CD4-positive, alpha-beta T cell (primary cell): ENCODE data around the gene TMEM131. TPM values are rescaled to one million over a fixed set of nuclear protein-coding genes. Genes with fewer than 3 reads are reported as not detected.

ENCODE experiments used
- ATAC-seq: fragments of 200-7000 bp; cut with Tn5 transposase; one replicate; pipeline ENCODE4 v1.10.0; 2022; ENCODE audit warnings: mild to moderate bottlenecking; ENCODE audit not compliant: poor library complexity
- CTCF ChIA-PET: fragments of 350-600 bp; sonication (Branson Sonifier 250); formaldehyde crosslinking; loops from one replicate; lab custom pipeline; 2021; ENCODE audit warnings: antibody characterized with exemption, inconsistent platforms; lab: Charles Lee
- POLR2A ChIA-PET: fragments of 350-600 bp; sonication (Branson Sonifier 250); formaldehyde crosslinking; loops from one replicate; lab custom pipeline; 2021; ENCODE audit warnings: antibody characterized with exemption, inconsistent platforms; lab: Charles Lee
- DNase-seq, 14 experiments: peaks; one replicate each; pipeline ENCODE4 v3.0.0-alpha.2; 2013 to 2020; ENCODE audit warnings: mixed read lengths in 2 of 14
- H3K27ac ChIP-seq, 2 donors: one replicate each; pipeline versions ENCODE4 v1.5.1 to v1.7.0; 2013; ENCODE audit warnings: low read length in 2 of 2, low read depth in 1 of 2, mild to moderate bottlenecking in 1 of 2
- H3K27me3 ChIP-seq, 2 experiments: 1 replicate in 1 of 2; 2 replicates in 1 of 2; pipeline versions ENCODE4 v1.6.1 to v1.7.0; 2013; ENCODE audit warnings: low read length in 2 of 2, control low read depth in 1 of 2, mild to moderate bottlenecking in 1 of 2, moderate library complexity in 1 of 2; ENCODE audit not compliant: insufficient read depth in 2 of 2, control insufficient read depth in 1 of 2
- H3K36me3 ChIP-seq: one replicate; pipeline ENCODE4 v1.6.1; 2013; ENCODE audit warnings: low read length, control low read depth; ENCODE audit not compliant: insufficient read depth
- H3K4me1 ChIP-seq: one replicate; pipeline ENCODE4 v1.6.1; 2013; ENCODE audit warnings: low read length, control low read depth; ENCODE audit not compliant: insufficient read depth
- H3K4me3 ChIP-seq: one replicate; pipeline ENCODE4 v1.5.1; 2013; ENCODE audit warnings: mild to moderate bottlenecking, low read length, moderate library complexity
- H3K9me3 ChIP-seq, 2 experiments: 1 replicate in 1 of 2; 2 replicates in 1 of 2; pipeline versions ENCODE4 v1.6.1 to v1.7.0; 2013; ENCODE audit warnings: low read length in 2 of 2, mild to moderate bottlenecking in 2 of 2, control low read depth in 1 of 2, moderate library complexity in 1 of 2; ENCODE audit not compliant: control insufficient read depth in 1 of 2, insufficient read depth in 1 of 2
- H3K27ac Mint-ChIP-seq: one replicate; pipeline ENCODE4 v1.8.0; 2020; ENCODE audit warnings: mixed read lengths
- H3K27me3 Mint-ChIP-seq: one replicate; pipeline ENCODE4 v1.8.0; 2021; ENCODE audit warnings: mixed read lengths
- H3K36me3 Mint-ChIP-seq: one replicate; pipeline ENCODE4 v1.8.0; 2021; ENCODE audit warnings: low read depth, mixed read lengths
- H3K4me1 Mint-ChIP-seq: one replicate; pipeline ENCODE4 v1.8.0; 2021; ENCODE audit warnings: low read depth, mixed read lengths
- H3K4me3 Mint-ChIP-seq: one replicate; pipeline ENCODE4 v1.8.0; 2020; ENCODE audit warnings: mild to moderate bottlenecking, mixed read lengths
- H3K9me3 Mint-ChIP-seq: one replicate; pipeline ENCODE4 v1.8.0; 2020; ENCODE audit warnings: mixed read lengths
- intact Hi-C, 2 experiments: fragments of 100-400 bp; cut with DNase I in 1 of 2; cut with micrococcal nuclease in 1 of 2; formaldehyde crosslinking; loops; one replicate each; pipeline versions ENCODE4 v1.15.1 to v1.9.0; 2023 to 2025; cut with DNase I, micrococcal nuclease
- total RNA-seq, 174 experiments: library from RNA in 2 of 174; stranded (reverse) in 2 of 174; gene quantifications; one replicate each; pipeline ENCODE4 v1.2.3 and lab custom pipeline; 2021 to 2026
- TF ChIP-seq, protein P1 (sequence below): fragments of 200-600 bp; IDR thresholded peaks from one replicate; pipeline ENCODE4 v1.8.0; 2022; ENCODE audit warnings: antibody characterized with exemption, mild to moderate bottlenecking

TMEM131 gene
- total RNA-seq, 2 experiments from 2014 or later: 29.2 to 33.6 TPM

DNA sequence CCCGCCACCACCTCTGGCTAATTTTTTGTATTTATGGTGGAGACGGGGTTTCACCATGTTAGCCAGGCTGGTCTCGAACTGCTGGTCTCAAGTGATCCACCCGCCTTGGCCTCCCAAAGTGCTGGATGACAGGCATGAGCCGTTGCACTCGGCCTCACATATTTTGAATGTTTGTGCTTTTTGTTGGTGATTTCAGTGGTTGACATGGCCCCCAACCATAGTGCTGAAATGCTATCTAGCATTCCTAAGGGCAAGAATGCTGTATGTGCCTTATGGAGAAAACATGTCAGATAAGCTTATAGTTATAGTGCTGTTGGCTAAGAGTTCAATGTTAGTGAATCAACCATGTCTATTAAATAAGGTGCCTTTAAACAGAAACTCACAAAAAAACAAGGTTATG, 273.5 kb downstream of the TMEM131 start:
- intact Hi-C loops: no loop called here
- no peaks in the 10 kb centered on the region for H3K27me3 Mint-ChIP-seq
- Histone ChIP-seq H3K27ac (no peak overlapping the region), H3K27me3 (no peaks in the 10 kb centered on the region), H3K36me3 (peaks cover 82% of the 10 kb centered on the region), H3K9me3 (no peaks in the 10 kb centered on the region), H3K4me3 (no peak overlapping the region), H3K4me1 (peaks cover 96% of the 10 kb centered on the region)
- H3K9me3 Mint-ChIP-seq: no peaks in the 10 kb centered on the region
- H3K36me3 Mint-ChIP-seq: peaks cover 88% of the 10 kb centered on the region
- peak overlapping the region; percentile 25 for H3K4me3 Mint-ChIP-seq
- H3K4me1 Mint-ChIP-seq: peaks cover 84% of the 10 kb centered on the region
- DNase-seq (no peak), ATAC-seq (no peak)
- POLR2A ChIA-PET: no interaction called here
- TF ChIP-seq, protein P1, sequence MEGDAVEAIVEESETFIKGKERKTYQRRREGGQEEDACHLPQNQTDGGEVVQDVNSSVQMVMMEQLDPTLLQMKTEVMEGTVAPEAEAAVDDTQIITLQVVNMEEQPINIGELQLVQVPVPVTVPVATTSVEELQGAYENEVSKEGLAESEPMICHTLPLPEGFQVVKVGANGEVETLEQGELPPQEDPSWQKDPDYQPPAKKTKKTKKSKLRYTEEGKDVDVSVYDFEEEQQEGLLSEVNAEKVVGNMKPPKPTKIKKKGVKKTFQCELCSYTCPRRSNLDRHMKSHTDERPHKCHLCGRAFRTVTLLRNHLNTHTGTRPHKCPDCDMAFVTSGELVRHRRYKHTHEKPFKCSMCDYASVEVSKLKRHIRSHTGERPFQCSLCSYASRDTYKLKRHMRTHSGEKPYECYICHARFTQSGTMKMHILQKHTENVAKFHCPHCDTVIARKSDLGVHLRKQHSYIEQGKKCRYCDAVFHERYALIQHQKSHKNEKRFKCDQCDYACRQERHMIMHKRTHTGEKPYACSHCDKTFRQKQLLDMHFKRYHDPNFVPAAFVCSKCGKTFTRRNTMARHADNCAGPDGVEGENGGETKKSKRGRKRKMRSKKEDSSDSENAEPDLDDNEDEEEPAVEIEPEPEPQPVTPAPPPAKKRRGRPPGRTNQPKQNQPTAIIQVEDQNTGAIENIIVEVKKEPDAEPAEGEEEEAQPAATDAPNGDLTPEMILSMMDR: no peak
- peak overlapping the region; percentile 80 for H3K27ac Mint-ChIP-seq
- CTCF ChIA-PET: interaction anchor here (2.4 kb wide), 1 partner anchor 13 kb away, joined by 9 read pairs; no protein-coding TSS in a partner anchor

DNA sequence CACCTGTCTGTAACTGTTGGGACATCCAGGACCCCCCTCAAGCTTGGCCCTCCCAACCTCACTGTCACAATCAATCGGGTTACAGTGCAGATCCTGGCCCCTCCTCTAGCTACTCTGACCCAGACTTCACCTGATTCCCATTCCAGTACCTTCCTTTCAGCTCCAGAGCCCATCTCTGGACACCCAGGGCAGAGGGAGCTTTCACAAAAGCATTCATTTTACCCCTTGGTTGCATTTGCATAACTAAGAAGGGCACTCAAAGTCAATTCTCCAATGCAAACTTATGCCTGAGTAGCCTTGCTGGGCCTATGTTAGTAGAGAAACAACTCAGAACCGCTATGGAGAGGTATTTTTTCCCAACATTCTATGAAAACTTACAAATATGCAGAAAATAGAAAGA, 275.0 kb downstream of the TMEM131 start:
- H3K4me1 ChIP-seq: peaks cover 96% of the 10 kb centered on the region
- POLR2A ChIA-PET: no interaction called here

DNA sequence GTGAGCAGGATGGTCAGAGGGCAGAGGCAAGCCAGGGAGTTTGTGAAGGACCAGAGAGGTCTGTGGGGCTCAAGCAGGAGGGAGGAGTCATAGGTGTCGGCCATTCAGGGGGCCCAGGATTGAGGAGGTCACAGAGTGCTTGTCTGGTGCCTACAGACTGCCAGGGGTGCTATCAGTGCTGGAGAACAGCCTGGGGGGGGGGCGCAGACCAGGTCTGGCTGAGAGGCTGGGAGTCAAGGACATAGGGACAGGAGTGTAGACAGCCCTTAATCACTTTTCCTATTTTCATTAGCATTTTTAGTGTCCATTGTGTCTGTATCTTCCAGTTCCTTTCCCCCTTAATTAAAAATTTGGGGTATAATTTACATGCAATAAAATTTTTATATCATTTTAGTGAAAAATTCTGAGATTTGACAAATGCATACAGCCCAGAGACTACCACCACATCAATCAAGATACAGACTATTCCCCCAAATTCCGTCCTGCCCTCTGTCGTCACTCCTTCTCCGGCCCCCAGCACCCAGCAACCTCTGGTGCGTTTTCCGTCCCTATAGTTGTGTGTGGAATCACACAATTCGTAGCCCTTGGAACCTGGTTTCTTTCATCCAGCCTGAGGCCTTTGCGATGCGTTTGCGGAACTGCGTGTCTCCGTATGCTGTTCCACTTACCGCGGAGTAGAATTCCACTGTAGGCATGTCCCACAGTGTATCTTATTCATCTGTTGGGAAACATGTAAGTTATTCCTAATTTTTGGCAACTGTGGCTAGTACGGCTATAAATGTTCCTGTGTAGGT, 276.2 kb downstream of the TMEM131 start:
- H3K9me3 ChIP-seq: no peaks in the 10 kb centered on the region
- POLR2A ChIA-PET: interaction anchor here (1.3 to 3.4 kb wide), 7 partner anchors 8 to 129 kb away, joined by 4 to 20 read pairs (median 7); partner anchors contain the start of gene ACTR1B
- peaks cover 75% of the 10 kb centered on the region for H3K36me3 ChIP-seq
- Mint-ChIP-seq H3K27me3 (no peaks in the 10 kb centered on the region), H3K27ac (peak overlapping the region; percentile 98), H3K9me3 (no peaks in the 10 kb centered on the region), H3K4me1 (peaks cover 87% of the 10 kb centered on the region), H3K36me3 (peaks cover 87% of the 10 kb centered on the region), H3K4me3 (peak overlapping the region; percentile 89)
- no peaks in the 10 kb centered on the region for H3K27me3 ChIP-seq
- DNase-seq (no peak), ATAC-seq (no peak)
- TF ChIP-seq, protein P1: no peak
- H3K27ac ChIP-seq: peak overlapping the region; percentile 75 to 88
- CTCF ChIA-PET: interaction anchor here (1.1 to 2.0 kb wide), 4 partner anchors 9 to 23 kb away, joined by 3 to 13 read pairs (median 6); no protein-coding TSS in a partner anchor
- peak overlapping the region; percentile 76 for H3K4me3 ChIP-seq
- intact Hi-C loops: loop anchor here in 1 of 2 experiments (10.0 kb wide), 2 partner anchors 275 to 1105 kb away; partner anchors contain the start of gene TMEM131
- peaks cover 96% of the 10 kb centered on the region for H3K4me1 ChIP-seq

More for the DNA sequence above, 275.0 kb downstream of the TMEM131 start:
- peaks cover 87% of the 10 kb centered on the region for H3K36me3 Mint-ChIP-seq
- intact Hi-C loops: no loop called here
- no peaks in the 10 kb centered on the region for H3K9me3 ChIP-seq
- H3K9me3 Mint-ChIP-seq: no peaks in the 10 kb centered on the region
- no peaks in the 10 kb centered on the region for H3K27me3 ChIP-seq
- peak overlapping the region; percentile 38 for H3K4me3 Mint-ChIP-seq
- DNase-seq (no peak), ATAC-seq (no peak)
- H3K4me3 ChIP-seq: no peak overlapping the region
- peak overlapping the region; percentile 98 for H3K27ac Mint-ChIP-seq
- TF ChIP-seq, protein P1: no peak
- H3K27me3 Mint-ChIP-seq: no peaks in the 10 kb centered on the region
- CTCF ChIA-PET: interaction anchor here (2.4 kb wide), 1 partner anchor 11 kb away, joined by 9 read pairs; no protein-coding TSS in a partner anchor
- peaks cover 84% of the 10 kb centered on the region for H3K4me1 Mint-ChIP-seq
- H3K36me3 ChIP-seq: peaks cover 79% of the 10 kb centered on the region
- H3K27ac ChIP-seq: peak overlapping the region; percentile 5 to 36
